MM.1S (cell line): ENCODE measurements around the gene ANKRD44.
A peak's percentile ranks its signal among the peaks of the same experiment; 100 is the strongest.

Source experiments
- DNase-seq: peaks from one replicate; pipeline ENCODE4 v3.0.0-alpha.2; 2015
- H2AFZ ChIP-seq: fragments of 300-600 bp; sonication (generic); 2 replicates; pipeline ENCODE4 v1.6.0; 2016; ENCODE audit warnings: antibody characterized with exemption, low read length
- H3F3A ChIP-seq: fragments of 300-600 bp; sonication (generic); 2 replicates; pipeline ENCODE4 v1.6.1; 2016; ENCODE audit warnings: mild to moderate bottlenecking, antibody characterized with exemption, low read length, moderate library complexity, mixed read lengths; ENCODE audit not compliant: insufficient read depth
- H3K27ac ChIP-seq: fragments of 300-600 bp; sonication (generic); 2 replicates; pipeline ENCODE4 v1.5.1; 2016; ENCODE audit warnings: mild to moderate bottlenecking, low read length
- H3K27me3 ChIP-seq: fragments of 300-600 bp; sonication (generic); replicated peaks from 2 replicates; pipeline ENCODE4 v1.6.0; 2016; ENCODE audit warnings: low read length; ENCODE audit not compliant: insufficient read depth
- H3K36me3 ChIP-seq: fragments of 300-600 bp; sonication (generic); replicated peaks from 2 replicates; pipeline ENCODE4 v1.6.1; 2016; ENCODE audit warnings: mild to moderate bottlenecking, low read length, mixed read lengths; ENCODE audit not compliant: insufficient read depth
- H3K4me1 ChIP-seq: fragments of 300-600 bp; sonication (generic); 2 replicates; pipeline ENCODE4 v1.6.1; 2016; ENCODE audit warnings: low read length, mixed read lengths
- H3K4me2 ChIP-seq: fragments of 300-600 bp; sonication (generic); 2 replicates; pipeline ENCODE4 v1.6.0; 2016; ENCODE audit warnings: low read depth, low read length
- H3K4me3 ChIP-seq: fragments of 300-600 bp; sonication (generic); 2 replicates; pipeline ENCODE4 v1.5.1; 2016; ENCODE audit warnings: low read length, mixed read lengths
- H3K79me2 ChIP-seq: fragments of 300-600 bp; sonication (generic); 2 replicates; pipeline ENCODE4 v1.6.1; 2016; ENCODE audit warnings: mixed run types, low read length, mixed read lengths
- H3K9ac ChIP-seq: fragments of 300-600 bp; sonication (generic); 2 replicates; pipeline ENCODE4 v1.6.1; 2016; ENCODE audit warnings: low read length, mixed read lengths
- H3K9me2 ChIP-seq: fragments of 300-600 bp; sonication (generic); replicated peaks from 2 replicates; pipeline ENCODE4 v1.6.1; 2016; ENCODE audit warnings: mild to moderate bottlenecking, low read length, mixed read lengths; ENCODE audit not compliant: insufficient read depth
- H3K9me3 ChIP-seq: fragments of 300-600 bp; sonication (generic); replicated peaks from 2 replicates; pipeline ENCODE4 v1.6.1; 2016; ENCODE audit warnings: mild to moderate bottlenecking, low read length, mixed read lengths; ENCODE audit not compliant: insufficient read depth
- H4K20me1 ChIP-seq: fragments of 300-600 bp; sonication (generic); 2 replicates; pipeline ENCODE4 v1.6.1; 2016; ENCODE audit warnings: mild to moderate bottlenecking, low read length, moderate library complexity, mixed read lengths; ENCODE audit not compliant: insufficient read depth
- CTCF ChIP-seq: fragments of 300-600 bp; sonication (generic); IDR thresholded peaks from 2 replicates; pipeline ENCODE4 v1.5.1; 2016; ENCODE audit warnings: antibody characterized with exemption, low read length, mixed read lengths
- EZH2 ChIP-seq: fragments of 300-600 bp; sonication (generic); optimal IDR thresholded peaks from 2 replicates; pipeline ENCODE3; 2017; ENCODE audit warnings: low read depth, mild to moderate bottlenecking, antibody characterized with exemption, low read length, mixed read lengths
- EZH2phosphoT487 ChIP-seq: fragments of 300-600 bp; sonication (generic); IDR thresholded peaks from 2 replicates; pipeline ENCODE4 v1.6.1; 2018; ENCODE audit warnings: antibody characterized with exemption, low read length

The ANKRD44 gene

GRCh38 chr2:197306024-197306695 is 4.4 kb downstream of the ANKRD44 start:
- Histone ChIP-seq H3K79me2 (peaks cover 88% of the 10 kb centered on the region), H3K4me1 (peaks cover 64% of the 10 kb centered on the region), H3K9me2 (no peaks in the 10 kb centered on the region), H3F3A (peaks cover 47% of the 10 kb centered on the region), H3K4me2 (peak overlapping the region; percentile 82), H3K36me3 (no peaks in the 10 kb centered on the region), H3K9ac (peak overlapping the region; percentile 74; the same call in 1 of the 2 replicates), H4K20me1 (no peaks in the 10 kb centered on the region), H3K4me3 (peak overlapping the region; percentile 86), H3K27me3 (no peaks in the 10 kb centered on the region), H3K9me3 (no peaks in the 10 kb centered on the region), H3K27ac (peak overlapping the region; percentile 72; the same call in 1 of the 2 replicates), H2AFZ (no peak overlapping the region)
- no peak for TF ChIP-seq EZH2
- no peak for DNase-seq

GRCh38 chr2:197304556-197305011 is 6.0 kb downstream of the ANKRD44 start:
- Histone ChIP-seq H3K4me1 (peaks cover 73% of the 10 kb centered on the region), H3K4me3 (no peak overlapping the region), H3K36me3 (no peaks in the 10 kb centered on the region), H3K9me3 (no peaks in the 10 kb centered on the region), H4K20me1 (no peaks in the 10 kb centered on the region), H2AFZ (no peak overlapping the region), H3F3A (peaks cover 41% of the 10 kb centered on the region), H3K27ac (peak overlapping the region; percentile 46; the same call in 1 of the 2 replicates), H3K27me3 (no peaks in the 10 kb centered on the region), H3K9ac (no peak overlapping the region), H3K9me2 (no peaks in the 10 kb centered on the region), H3K79me2 (peaks cover 100% of the 10 kb centered on the region), H3K4me2 (peak overlapping the region; percentile 64)
- DNase-seq, result no peak
- no peak for TF ChIP-seq CTCF
- TF ChIP-seq EZH2phosphoT487, result no peak
- no peak for TF ChIP-seq EZH2

- H3K27ac ChIP-seq, result no peak overlapping the region
- no peaks in the 10 kb centered on the region for H3K27me3 ChIP-seq
- peaks cover 66% of the 10 kb centered on the region for H3K4me1 ChIP-seq
- DNase-seq, result no peak
- peaks cover 100% of the 10 kb centered on the region for H3K79me2 ChIP-seq
- H3K9me3 ChIP-seq, result no peaks in the 10 kb centered on the region
- H3K4me3 ChIP-seq, result no peak overlapping the region
- TF ChIP-seq CTCF, result no peak
- TF ChIP-seq EZH2phosphoT487, result no peak
- TF ChIP-seq EZH2, result no peak
- no peak overlapping the region for H3K9ac ChIP-seq
- no peak overlapping the region for H3K4me2 ChIP-seq
- H4K20me1 ChIP-seq, result no peaks in the 10 kb centered on the region
- 0 out of 2 replicates have a peak, but pooled peaks cover 6% of the 10 kb centered on the region for H3F3A ChIP-seq
- 0 out of 2 replicates have a peak, but pooled peaks cover 6% of the 10 kb centered on the region for H3K36me3 ChIP-seq
- no peaks in the 10 kb centered on the region for H3K9me2 ChIP-seq
- H2AFZ ChIP-seq, result no peak overlapping the region
Measured at GRCh38 chr2:197300139-197300538, 10.4 kb downstream of the ANKRD44 start.

- Histone ChIP-seq H3K9ac (no peak overlapping the region), H3K4me1 (peaks cover 62% of the 10 kb centered on the region), H3K79me2 (peaks cover 100% of the 10 kb centered on the region), H3K9me3 (no peaks in the 10 kb centered on the region), H3K27me3 (no peaks in the 10 kb centered on the region), H3K4me2 (no peak overlapping the region), H3K9me2 (no peaks in the 10 kb centered on the region), H3K27ac (no peak overlapping the region), H3F3A (peaks cover 21% of the 10 kb centered on the region), H3K36me3 (0 out of 2 replicates have a peak, but pooled peaks cover 6% of the 10 kb centered on the region), H3K4me3 (no peak overlapping the region), H4K20me1 (no peaks in the 10 kb centered on the region), H2AFZ (no peak overlapping the region)
- no peak for DNase-seq
- TF ChIP-seq EZH2phosphoT487 (no peak), CTCF (no peak), EZH2 (no peak)
Measured at GRCh38 chr2:197298609-197299008, 12.0 kb downstream of the ANKRD44 start.
